GM18861 (cell line): ENCODE results near the gene CAMK1D.

ENCODE experiments used
- ATAC-seq: cut with Tn5 transposase; IDR thresholded peaks from one replicate; pipeline ENCODE4 v1.9.1; 2021; ENCODE audit not compliant: unreplicated experiment

The CAMK1D gene

DNA sequence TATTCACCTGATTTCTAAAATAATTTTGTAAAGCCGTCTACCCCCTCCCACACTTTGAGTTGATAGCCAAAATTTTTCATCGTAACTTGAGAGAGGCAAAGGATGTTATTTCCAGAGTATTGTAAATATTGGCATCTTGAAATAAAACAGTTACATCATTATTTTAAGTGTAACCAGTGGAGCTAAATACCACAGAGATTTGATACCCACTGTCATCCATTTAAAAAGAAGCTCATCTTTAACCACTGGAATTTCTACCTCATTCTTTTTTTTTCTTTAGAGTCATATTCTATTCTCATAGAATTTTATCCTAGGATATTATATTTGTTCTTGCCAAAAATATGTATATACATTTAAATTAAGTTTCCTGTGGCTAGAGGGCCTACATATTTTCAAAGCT is 48.6 kb downstream of the CAMK1D start:
- no peak for ATAC-seq

DNA sequence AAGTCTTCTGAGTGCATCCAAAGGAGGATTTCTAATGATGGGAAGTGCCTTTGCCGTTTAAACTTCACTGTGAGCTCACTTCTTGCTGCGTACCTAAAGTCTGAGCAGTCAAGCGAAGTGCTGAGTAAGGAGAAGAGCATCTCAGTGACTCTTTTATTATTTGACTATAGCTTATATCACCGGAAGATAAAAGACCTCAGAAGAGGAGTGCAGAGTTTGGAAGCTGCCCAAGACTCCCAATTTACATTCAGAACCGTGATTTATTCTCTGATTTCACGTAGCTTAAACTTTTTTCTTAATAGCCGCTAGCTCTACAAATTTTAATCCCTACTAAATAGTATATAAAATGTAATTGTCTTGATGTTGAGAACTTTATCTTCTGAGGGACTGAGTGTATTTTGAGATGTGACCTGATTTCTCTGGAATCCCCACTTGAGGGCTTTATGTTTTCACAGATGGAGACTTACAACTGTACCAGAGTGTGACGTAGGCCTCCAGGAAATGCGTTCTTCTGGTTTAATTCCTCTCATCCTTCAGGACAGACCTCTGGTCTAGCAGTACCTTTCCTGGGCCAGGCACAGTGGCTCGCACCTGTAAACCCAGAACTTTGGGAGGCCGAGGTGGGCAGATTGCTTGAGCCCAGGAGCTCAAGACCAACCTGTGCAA is 51.1 kb downstream of the CAMK1D start:
- no peak for ATAC-seq

DNA sequence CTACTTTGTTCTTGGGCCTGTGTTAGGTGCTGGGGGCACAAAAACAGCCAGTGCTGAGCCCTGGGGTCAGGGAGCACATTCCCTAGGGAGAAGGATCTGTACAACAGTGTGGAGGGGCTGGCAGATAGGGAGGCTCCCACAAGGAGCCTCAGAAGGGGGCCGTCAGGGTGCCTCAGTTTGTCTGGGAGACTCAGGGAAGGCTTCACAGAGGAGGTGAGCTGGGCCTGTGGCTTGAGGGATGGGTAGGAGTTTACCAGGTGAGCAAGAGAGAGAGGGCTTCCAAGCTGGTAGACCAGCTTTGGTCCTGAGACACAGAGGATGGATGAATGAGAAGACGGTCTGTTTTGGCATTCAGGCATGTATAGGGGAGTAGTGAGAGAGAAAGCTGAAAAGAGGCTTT is 52.1 kb downstream of the CAMK1D start:
- no peak for ATAC-seq

DNA sequence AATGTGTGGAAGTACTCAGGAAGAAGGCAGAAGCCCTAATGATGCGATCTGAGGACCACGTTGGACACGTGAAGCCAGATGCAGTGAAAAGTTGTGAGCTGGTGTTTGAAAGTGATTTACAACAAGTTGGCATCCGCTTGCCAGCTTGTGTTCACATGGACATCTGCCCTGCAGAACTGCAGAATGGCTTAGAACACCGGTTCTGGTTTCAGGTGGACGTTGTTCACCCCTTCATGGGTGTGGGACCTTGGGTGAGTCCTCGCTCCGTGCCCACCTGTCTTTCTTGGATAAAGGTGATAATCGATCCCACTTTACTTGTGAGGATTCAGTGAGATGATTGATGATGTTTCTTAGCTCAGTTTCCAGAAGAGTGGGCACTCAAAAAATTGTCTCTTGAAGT is 53.8 kb downstream of the CAMK1D start:
- ATAC-seq = no peak

DNA sequence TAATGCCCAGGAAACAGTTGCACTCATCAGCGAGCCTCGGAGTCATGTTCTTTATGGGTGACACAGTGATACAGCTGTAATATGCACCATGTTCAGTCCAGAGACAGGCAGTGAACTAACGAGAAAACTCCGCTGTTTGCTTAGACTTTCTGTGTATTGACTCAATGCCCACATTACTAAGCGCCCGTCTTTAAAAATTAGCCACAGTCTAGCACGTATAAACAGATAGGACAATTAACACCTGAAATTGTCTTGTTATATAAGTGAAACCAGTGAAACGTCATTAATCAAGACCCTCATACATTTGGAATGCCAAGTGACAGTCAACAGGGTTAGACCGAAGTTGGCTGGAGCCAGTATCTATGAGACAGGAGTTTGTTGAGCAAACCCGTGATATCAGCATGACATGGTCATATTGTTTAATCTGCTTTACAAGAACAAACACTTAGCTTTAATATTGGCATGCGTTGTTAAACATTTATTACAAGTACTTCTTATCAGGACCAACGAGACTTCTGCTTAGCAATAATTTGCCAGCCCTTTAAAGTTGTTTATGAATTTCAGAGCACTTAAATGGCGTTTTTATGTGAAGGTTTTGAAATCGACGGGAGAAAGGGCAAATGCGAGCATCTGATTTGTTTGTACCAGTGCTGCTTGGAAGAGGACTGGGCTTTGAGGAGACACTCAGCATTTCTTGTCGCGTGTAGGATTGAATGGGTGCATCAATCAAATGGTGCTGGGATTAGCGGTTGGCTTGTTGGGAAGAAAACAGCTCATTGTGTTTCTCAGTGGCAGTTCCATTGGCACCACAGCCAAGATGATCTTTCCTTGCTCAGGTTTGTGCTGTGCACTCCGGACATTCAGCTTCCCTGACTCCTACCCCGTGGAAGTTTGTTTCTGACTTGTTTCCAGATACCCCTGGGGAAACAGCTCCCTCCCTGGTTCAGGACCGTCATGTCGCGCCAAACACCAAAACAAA is 56.3 kb downstream of the CAMK1D start:
- ATAC-seq = no peak

DNA sequence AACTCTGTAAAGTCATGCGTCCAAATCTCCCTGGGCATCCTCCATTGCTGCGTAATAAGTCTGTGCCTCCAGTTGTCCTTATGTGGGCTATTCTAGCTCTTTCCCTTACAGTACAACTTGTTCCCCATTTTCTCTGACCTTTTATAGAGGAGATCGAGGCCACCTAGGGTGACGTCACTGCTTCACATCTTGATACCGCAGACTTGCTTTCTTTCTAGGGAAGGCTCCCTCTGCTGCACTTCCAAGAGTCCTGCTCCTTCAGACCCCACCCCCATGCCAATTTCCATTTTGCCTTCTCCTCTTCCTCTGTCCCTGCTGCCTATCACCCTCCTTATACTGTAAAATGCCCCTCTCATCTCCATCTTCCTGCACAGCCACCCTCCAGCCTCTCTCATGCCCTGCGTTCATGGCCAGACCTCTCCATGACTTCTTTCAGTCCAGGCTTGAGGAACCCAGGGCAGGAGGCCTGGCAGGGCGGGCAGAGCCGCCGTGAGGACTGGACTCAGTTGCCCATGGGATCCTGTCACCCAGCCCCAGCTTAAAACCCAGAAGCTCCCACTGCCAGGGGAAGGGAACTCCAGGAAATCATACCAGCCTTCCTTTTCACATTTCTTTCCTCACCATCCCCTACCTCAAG is 57.5 kb downstream of the CAMK1D start:
- no peak for ATAC-seq

DNA sequence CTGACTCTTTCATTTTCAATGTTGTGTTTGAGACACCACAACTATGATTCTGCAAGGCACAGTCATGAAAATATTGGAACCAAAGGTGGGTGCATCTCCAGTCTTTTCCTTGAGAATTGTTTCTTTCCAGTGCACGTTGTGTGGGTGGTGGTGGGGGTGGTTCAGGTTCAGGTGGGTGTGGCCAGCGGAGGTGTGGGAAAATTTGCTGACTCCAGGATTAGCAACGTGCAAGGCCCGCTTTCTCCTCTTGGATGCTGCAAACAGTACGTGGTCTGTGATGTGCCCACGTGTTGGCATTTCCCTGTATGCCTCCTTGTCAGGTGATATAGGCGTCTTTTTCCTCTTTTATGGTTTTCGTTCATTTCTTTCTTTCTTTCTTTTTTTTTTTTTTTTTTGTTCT is 59.1 kb downstream of the CAMK1D start:
- ATAC-seq = no peak

DNA sequence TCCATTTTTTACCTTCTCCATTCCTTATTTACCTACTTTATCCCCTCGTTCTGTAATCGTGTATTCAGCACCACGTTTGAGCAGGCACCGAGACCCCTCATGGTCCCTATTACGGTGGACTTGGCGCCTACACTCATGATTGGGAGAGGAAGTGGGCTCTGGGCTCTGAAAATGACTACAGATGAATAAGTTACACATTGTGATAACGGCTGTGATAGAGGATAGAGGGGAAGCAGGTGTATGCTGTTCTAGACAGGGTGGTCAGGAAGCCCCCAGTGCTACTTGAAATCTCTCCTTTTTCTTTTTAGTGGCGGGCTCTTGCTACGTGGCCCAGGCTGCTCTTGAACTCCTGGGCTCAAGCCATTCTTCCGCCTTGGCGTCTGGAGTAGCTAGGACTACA is 59.8 kb downstream of the CAMK1D start:
- no peak for ATAC-seq

DNA sequence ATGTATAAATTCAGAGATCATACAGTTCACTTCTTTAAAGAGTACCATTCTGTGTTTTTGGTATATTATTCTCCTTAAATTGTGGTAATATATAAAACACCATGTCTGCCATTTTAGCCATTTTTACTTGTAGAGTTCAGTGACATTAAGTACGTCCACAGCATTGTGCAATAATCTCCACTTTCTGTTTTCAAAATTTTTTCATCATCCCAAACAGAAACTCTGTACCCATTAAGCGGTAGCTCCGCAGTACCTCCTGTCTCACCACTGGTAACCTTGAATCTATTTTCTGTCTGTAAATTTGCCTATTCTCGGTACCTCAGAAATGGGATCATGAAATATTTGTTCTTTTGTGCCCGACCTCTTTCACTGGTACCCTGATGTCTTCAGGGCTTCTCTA is 60.3 kb downstream of the CAMK1D start:
- ATAC-seq = no peak

DNA sequence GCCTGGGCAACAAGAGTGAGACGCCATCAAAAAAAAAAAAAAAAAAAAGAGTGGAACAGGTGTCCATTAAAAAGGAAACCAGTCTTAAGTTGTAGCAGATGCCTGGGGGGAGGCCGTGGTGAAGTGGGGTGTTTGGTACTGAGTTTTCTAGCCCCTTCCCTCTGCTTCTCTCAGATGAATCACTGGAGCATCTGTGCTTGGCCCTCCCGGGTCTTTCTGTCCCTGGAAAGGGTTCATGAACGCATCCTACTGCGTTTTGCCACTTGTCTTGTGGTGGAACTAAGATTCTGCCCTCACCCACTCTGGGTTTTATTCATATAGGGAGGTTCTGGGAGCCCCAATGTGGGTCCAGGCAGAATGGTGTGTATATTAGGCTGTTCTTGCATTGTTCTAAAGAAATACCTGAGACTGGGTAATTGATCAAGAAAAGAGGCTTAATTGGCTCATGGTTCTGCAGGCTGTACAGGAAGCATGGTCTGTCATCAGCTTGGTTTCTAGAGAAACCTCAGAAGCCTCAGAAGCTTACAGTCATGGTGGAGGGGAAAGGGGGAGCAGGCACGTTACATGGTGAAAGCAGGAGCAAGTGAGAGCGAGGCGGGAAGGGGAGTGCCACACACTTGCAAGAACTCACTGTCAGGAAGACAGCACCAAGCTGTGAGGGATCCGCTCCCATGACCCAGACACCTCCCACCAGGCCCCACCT is 63.5 kb downstream of the CAMK1D start:
- ATAC-seq = peak; percentile 54

DNA sequence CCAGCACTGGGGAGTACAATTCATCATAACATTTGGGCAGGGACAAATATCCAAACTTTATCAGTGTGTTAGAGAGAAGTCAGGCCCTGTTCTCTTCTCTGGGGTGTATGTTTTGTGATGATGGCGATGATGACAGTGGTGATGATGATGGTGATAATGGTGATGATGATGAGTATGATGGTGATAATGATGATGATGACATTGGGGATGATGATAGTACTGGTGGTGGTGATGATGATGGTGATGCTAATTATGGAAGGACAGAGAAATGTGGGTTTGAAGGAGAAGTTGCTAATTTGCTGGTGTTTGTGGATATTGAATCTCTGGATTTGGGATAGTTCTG is 64.0 kb downstream of the CAMK1D start:
- no peak for ATAC-seq

DNA sequence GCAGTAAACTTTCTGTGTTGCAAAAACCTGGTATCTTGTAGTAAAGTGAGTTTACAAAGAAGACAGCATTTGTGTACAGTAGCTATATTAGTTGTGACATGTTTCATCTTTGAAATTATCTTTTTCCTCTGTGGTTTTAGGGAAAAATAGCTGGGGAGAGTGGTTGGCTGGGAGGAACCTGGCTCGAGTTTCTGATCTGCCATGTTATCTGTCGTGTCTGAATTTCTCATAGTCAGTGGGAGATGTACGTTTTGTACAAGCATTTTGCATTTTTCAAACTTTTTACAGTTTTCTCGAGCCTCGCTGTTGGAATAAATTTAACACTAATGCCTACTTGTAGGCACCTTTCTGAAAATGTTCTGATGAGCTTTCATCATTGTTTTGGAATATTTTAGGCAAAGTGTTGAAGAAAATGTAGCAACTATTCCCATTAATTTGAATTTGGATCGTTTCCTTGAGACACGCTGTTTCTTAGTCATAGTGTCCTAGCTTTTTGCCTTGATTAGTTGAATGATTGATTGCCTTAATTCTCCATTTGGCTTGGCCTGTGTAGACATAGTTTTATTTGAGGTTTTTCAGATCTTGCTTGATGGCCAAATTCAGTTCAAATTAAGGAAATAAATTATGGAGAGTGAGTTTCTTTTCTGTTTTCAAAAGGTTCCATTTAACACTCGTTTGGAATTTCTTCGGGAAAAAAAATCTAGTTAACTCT is 65.1 kb downstream of the CAMK1D start:
- ATAC-seq = no peak

DNA sequence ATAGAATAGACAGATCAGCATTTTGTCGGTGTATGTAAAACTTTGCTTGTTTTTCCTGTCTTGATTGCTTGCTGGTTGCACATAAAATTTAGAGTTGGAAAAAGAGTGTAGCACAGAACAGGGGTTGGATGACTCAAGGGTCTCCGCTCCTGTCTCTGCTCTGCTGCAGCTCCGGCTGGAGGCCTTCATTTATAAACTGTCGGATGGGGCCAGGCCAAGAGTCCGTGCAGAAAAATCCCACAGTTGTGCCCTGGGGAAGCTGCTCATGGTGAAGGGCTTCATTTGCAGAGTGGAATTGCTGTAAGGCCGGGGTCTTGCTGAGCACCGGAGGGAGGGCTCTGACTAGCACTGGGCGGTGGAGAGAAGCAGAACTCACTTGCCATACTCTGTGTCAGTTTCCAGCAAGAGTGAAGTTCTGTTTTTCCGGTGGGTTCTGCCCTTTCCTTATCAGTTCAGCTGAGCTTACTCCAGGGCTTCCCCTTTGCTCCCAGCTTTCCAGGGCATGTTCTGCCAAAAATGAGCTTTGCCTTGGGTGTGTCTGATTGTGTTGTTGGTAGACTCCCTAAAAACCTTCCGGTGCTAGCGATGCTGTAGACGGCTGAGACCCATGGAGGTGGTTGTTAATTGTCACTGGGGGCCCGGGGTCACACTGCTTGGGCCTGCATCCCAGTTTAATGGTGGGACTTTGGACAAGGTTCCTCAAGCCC is 67.2 kb downstream of the CAMK1D start:
- ATAC-seq = no peak

DNA sequence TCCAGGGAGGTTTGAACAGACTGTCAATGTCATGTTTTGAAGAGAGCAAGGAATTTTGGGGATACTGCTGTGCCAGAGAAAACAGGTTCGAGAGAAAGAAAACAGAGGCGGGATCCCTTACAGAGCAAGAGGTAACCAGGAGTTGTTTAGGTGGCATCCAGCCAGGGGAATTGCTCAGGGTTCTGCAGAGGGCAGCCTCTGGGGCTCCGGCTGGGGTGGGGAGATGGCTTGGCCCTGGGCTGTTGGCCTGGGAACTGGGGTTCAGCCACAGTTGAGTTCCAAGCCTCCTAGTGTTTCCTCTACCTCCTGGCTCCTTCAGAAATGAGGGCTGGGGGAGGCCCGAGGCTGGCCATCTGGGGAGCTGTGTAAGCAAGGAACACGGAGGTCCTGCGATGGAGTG is 68.0 kb downstream of the CAMK1D start:
- no peak for ATAC-seq

DNA sequence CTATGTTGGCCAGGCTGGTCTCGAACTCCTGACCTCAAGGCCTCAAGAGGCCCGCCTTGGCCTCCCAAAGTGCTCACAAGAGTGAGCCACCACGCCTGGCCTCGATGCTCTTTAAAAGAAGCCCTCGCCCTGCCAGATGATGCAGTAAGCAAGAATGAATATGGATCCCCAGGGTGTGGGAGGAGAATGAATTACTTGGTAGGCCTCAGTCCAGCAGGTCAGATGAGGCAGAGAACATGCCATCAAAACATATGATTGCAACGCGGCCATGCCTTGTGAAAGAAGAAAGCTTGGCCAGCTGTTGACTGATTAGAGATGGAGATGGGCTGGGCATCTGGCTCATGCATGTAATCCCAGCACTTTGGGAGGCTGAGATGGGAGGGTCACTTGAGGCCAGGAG is 68.7 kb downstream of the CAMK1D start:
- no peak for ATAC-seq

DNA sequence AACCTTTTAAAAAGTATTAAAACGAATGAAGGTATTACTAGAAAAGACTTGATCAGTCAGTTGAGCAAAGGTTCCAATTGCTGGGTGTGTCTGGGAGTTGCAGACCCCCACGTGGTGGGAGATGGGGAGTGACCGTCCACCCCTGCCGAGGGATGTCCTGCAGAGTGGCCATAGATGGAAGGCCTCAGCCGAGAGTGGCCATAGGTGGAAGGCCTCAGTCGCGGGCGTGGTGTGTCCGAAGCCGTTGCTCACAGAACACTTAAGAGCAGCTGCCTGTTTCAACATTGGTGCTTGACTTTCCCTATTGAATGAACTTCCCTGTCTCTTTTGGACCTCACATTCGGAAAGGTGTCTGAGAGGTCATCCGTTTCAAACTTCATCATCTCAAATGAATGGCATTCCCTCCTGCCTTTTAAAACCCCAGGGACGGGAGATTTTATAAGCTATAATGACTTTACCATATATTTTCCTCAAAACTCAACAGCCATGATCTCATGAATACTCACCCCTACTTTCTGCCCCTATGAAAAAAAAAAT is 69.4 kb downstream of the CAMK1D start:
- ATAC-seq = no peak

DNA sequence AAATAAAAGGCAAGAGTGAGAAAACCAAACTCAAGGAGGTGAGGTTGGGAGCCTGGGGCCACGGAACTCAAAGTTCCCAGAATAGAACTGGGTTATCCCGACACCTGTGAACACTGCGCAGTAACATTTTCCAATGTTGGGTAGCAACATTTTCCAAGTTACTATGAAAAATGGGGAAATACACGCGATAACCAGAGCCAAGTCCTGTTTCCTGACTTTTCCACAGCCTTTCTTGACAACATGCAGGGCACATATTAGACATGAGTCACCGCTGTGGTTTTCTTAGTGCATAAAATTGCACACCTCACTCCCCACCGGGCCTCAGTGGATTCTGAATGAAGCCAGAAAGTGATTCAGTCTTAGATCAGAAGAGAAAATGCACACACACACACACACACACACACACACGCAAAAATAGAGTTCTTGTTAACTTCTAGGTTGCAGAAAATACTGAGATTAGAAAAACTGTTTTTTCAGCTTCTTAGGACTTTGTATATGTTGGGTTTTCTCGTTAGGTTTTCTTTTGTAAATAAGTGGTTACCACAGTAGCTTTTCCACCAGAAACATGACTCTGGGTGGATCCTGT is 70.0 kb downstream of the CAMK1D start:
- no peak for ATAC-seq

DNA sequence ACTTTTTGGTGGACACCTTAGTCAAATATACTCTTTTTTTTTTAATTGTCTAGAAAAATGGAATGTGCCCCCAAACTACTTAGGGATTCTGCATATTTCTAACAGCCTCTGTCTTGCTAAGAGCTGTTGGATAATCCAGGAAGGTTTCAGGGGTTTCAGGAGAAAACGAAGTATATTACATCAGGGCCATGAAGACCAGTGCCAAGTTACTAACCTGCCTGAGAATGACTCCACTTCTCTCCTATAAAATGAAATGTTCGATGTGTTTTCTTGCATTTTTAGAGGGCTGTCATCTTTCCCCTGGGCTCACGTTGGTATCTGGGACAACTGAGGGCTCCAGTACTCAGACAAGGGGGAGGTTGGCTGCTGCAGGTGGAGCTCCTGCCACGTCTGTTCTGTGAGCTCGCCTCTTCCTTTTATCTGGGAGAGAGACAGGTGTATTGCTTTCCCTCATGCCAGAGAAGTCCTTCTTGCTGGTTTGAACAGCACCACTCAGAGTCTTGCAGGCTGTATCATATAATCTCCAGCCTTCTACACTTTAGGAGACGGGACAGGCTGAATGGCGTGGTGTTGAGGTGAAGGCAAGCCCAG is 71.3 kb downstream of the CAMK1D start:
- no peak for ATAC-seq

DNA sequence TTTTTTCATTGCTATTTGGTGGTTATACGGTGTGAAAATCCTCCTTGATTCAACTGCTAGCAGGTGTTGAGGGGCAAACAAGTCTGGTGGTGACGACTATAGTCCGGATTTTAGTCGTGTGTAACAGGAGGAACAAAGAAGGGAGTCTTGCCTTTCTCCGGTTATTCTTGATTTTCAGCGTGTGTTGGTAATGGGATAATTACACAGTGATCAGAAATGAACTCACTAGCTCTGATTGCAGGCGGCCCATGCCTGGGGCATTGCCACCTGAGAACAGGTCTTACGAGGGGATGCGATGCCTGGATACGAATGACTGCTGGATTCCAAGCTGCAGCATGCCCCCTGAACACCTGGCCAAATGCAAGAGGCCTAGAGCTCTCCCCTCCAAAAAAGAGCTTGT is 72.8 kb downstream of the CAMK1D start:
- ATAC-seq = no peak
